Upper lobe of right lung (tissue), 1 donor: ENCODE results near the gene LARP4B. TPM values are rescaled to one million over a fixed set of nuclear protein-coding genes. Genes with fewer than 3 reads are reported as not detected.

Experiments used
- ATAC-seq: fragments of 200-7000 bp; cut with Tn5 transposase; one replicate; pipeline ENCODE4 v1.9.1; 2020; ENCODE audit warnings: mild to moderate bottlenecking, moderate library complexity
- DNase-seq: peaks from one replicate; pipeline ENCODE4 v3.0.0-alpha.2; 2020
- H3K27ac ChIP-seq: fragments of 200-600 bp; one replicate; pipeline ENCODE4 v1.8.0; 2022
- H3K27me3 ChIP-seq: fragments of 200-600 bp; one replicate; pipeline ENCODE4 v1.8.0; 2022; ENCODE audit warnings: mild to moderate bottlenecking
- H3K36me3 ChIP-seq: fragments of 200-600 bp; one replicate; pipeline ENCODE4 v1.8.0; 2022
- H3K4me1 ChIP-seq: fragments of 200-600 bp; one replicate; pipeline ENCODE4 v1.8.0; 2022
- H3K4me3 ChIP-seq: fragments of 200-600 bp; one replicate; pipeline ENCODE4 v1.8.0; 2022; ENCODE audit warnings: mild to moderate bottlenecking
- H3K9me3 ChIP-seq: fragments of 200-600 bp; one replicate; pipeline ENCODE4 v1.8.0; 2022
- CTCF ChIP-seq: fragments of 200-600 bp; IDR thresholded peaks from one replicate; pipeline ENCODE4 v1.8.0; 2022; ENCODE audit warnings: antibody characterized with exemption
- intact Hi-C: fragments of 100-400 bp; cut with DNase I; formaldehyde crosslinking; loops from one replicate; pipeline ENCODE4 v1.11.0; 2022
- total RNA-seq: library from RNA; stranded (reverse); fragmentation: NEBNext Ultra II Directional; extraction: Animal tissue kit (Norgen Biotek cat#: 25700); gene quantifications from one replicate; pipeline ENCODE4 v1.2.1, GENCODE V29; 2021
- donor health status: DM: no; HTN: yes; CAD: no; lungs with severe emphysema.

LARP4B gene
- total RNA-seq, 1 donor from 2014 or later, result 126 TPM

- peaks cover 65% of the 10 kb centered on the region for H3K36me3 ChIP-seq
- TF ChIP-seq CTCF, result no peak
- intact Hi-C loops, result loop anchor here (10.0 kb wide), 1 partner anchor 303 kb away; no protein-coding TSS in a partner anchor
These were observed 123.5 kb downstream of the LARP4B start for GRCh38 chr10:807958-808353.

GRCh38 chr10:807163-807957, 124.1 kb downstream of the LARP4B start:
- Histone ChIP-seq H3K27me3 (no peaks in the 10 kb centered on the region), H3K4me3 (no peak overlapping the region), H3K4me1 (peaks cover 12% of the 10 kb centered on the region), H3K9me3 (no peaks in the 10 kb centered on the region), H3K36me3 (peaks cover 59% of the 10 kb centered on the region), H3K27ac (no peak overlapping the region)
- intact Hi-C loops, result loop anchor here (10.0 kb wide), 1 partner anchor 303 kb away; no protein-coding TSS in a partner anchor
- no peak for DNase-seq
- no peak for TF ChIP-seq CTCF
- ATAC-seq, result no peak

More at GRCh38 chr10:807958-808353, 123.5 kb downstream of the LARP4B start:
- no peak overlapping the region for H3K27ac ChIP-seq
- peaks cover 12% of the 10 kb centered on the region for H3K4me1 ChIP-seq
- no peak for DNase-seq
- H3K9me3 ChIP-seq, result no peaks in the 10 kb centered on the region
- H3K27me3 ChIP-seq, result no peaks in the 10 kb centered on the region
- H3K4me3 ChIP-seq, result no peak overlapping the region
- no peak for ATAC-seq

GRCh38 chr10:806451-807162, 124.9 kb downstream of the LARP4B start:
- ATAC-seq (no peak), DNase-seq (no peak)
- Histone ChIP-seq H3K4me1 (peaks cover 12% of the 10 kb centered on the region), H3K4me3 (no peak overlapping the region), H3K36me3 (peaks cover 51% of the 10 kb centered on the region), H3K27ac (no peak overlapping the region), H3K9me3 (no peaks in the 10 kb centered on the region), H3K27me3 (no peaks in the 10 kb centered on the region)
- intact Hi-C loops, result loop anchor here (10.0 kb wide), 1 partner anchor 302 kb away; no protein-coding TSS in a partner anchor
- TF ChIP-seq CTCF, result no peak

GRCh38 chr10:805620-806305, 125.7 kb downstream of the LARP4B start:
- DNase-seq, result no peak
- no peak overlapping the region for H3K4me3 ChIP-seq
- TF ChIP-seq CTCF, result no peak
- peak; percentile 1 for ATAC-seq
- H3K4me1 ChIP-seq, result peaks cover 12% of the 10 kb centered on the region
- H3K27ac ChIP-seq, result no peak overlapping the region
- H3K9me3 ChIP-seq, result no peaks in the 10 kb centered on the region
- peaks cover 43% of the 10 kb centered on the region for H3K36me3 ChIP-seq
- intact Hi-C loops, result loop anchor here (10.0 kb wide), 1 partner anchor 301 kb away; no protein-coding TSS in a partner anchor
- no peaks in the 10 kb centered on the region for H3K27me3 ChIP-seq

- Histone ChIP-seq H3K36me3 (peaks cover 35% of the 10 kb centered on the region), H3K4me1 (peaks cover 12% of the 10 kb centered on the region), H3K27me3 (no peaks in the 10 kb centered on the region), H3K27ac (no peak overlapping the region), H3K4me3 (no peak overlapping the region), H3K9me3 (no peaks in the 10 kb centered on the region)
- TF ChIP-seq CTCF, result no peak
- peak; percentile 68 for ATAC-seq
- DNase-seq, result no peak
- intact Hi-C loops, result loop anchor here (10.0 kb wide), 1 partner anchor 300 kb away; no protein-coding TSS in a partner anchor
These were observed 126.5 kb downstream of the LARP4B start for GRCh38 chr10:804787-805619.
